Stimulated activated CD8-positive, alpha-beta memory T cell treated with anti-CD3 and anti-CD28 coated beads, Interleukin-15, amount 100 ng/mL, for 4 hours (primary cell): ENCODE results near the gene CANX.
"Not testable (repeated sequence)": the region's sequence is repeated elsewhere in the genome, so short reads cannot be mapped to it uniquely, and the experiment has no call there.

Experiments
- DNase-seq, 2 donors: peaks; one replicate each; pipeline ENCODE4 v3.0.0-alpha.2; 2020; ENCODE audit warnings: low read depth in 2 of 2

CANX gene

DNA sequence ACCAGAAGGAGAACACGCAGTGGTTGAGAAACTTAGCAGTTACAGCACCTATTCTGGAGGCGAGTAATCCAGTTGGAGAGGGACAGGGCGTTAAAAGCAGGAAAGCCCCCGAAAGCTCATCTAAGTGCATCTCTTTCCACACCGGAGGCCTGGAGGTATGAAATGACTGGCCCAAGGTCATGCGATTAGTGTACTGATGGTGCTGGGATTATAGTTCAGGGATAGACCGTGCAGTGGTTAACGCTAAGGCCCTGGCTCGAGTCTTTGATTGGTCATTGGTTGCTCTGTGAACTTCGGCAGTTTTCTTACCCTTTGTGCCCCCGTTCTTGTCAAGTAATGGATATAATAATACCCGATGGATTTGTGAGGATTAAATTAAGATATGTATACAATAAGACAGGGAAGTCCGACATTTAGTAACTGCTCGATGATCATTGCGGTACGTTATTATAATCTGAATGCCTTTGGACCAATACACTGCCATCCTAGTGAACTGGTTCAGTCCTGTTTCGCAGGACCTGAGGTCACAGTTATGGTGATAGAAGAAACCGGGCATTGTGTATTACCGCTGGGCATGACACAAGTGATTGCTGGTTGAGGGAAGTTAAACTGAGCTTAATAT, 960 bp downstream of the CANX start:
- DNase-seq: no peak

DNA sequence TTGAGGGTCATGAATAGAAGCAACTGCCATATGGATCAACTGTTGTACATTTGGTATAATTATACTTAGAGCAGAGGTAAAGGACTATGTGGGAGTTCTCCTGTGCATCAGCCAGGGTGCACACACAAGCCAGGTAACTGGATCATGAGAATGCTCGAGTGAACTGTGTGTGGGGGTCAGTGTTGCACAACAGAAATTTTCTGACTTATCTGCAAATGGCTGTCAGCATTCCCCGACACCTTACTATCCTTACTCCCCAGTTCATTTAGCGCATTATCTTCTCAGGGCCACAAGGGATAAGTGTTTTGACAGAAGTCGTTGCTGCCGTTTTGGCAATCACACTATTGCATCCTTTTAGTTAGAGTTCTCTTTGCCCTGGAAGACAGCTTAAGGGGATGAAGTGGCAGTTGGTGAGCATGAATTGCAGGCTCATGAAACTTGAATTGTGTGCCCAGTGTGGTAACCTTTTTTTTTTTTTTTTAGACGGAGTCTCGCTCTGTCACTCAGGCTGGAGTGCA, 1.7 kb downstream of the CANX start:
- DNase-seq: no peak

DNA sequence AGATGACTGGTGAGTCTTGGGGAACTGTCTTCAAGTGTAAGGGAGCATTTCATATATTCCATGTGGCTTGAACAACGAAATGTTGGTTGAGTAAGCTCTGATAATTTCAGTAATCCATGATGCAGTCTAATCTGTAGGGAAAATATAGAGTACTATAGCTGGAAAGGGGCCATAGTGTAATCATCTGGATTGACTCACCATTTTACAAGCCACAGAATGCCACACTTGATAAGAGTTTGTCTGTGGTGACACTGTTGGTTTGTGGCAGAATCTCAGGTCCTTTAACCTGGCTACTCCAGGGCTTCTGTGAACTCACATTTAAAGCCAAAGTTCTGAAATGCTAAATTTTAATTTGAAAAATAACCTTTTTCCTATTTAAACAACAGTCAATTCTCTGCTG, 17.5 kb downstream of the CANX start:
- DNase-seq: no peak

DNA sequence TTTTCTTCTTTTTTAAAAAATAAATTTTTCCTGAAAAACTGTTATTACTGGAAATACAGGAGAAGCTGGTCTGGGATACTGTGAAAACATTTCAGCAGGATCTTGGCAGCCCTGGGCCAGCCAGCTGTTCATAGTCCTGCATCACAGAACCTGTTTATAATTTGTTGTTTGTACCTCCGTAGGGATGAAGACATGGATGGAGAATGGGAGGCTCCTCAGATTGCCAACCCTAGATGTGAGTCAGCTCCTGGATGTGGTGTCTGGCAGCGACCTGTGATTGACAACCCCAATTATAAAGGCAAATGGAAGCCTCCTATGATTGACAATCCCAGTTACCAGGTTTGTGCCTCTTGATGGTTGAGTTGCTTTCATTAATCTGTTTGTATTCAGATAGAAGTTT, 21.5 kb downstream of the CANX start:
- no peak for DNase-seq

DNA sequence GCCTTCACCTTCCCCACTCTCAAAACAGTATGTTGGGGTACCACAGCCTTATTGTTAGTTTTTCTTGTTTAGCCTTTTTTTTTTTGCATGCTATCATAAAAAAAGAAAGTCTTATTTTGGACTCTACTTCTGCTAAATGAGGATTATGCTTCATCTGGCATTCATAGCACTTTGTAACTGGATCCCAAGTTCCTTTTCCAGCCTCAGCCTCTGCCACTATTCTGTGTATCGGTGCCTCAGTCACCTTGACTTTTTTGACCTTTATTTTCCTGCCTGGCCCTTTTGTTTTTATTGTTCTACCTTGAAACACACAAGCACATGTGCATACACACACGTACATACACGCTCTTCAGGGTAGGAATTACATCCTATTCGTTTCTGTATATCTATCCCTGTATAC, 25.4 kb downstream of the CANX start:
- no peak for DNase-seq

DNA sequence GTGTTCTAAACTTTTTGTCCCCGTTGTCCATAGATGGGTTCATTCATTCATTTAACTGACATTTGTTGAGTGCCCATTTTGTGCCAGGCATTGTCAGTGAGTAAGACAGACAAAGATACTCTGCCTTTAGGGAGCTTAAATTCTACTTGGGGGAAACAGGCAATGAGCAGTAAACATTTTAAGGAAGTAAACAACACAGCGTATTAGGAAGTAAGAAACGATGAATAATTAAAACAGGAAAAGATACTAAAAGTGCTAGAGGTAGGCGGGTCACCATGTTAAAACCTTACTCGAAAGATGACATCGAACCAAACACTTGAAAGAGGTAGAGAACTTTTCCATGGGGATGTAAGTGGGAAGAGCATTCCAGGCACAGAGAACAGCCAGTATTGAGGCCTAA, 28.3 kb downstream of the CANX start:
- DNase-seq: no peak

DNA sequence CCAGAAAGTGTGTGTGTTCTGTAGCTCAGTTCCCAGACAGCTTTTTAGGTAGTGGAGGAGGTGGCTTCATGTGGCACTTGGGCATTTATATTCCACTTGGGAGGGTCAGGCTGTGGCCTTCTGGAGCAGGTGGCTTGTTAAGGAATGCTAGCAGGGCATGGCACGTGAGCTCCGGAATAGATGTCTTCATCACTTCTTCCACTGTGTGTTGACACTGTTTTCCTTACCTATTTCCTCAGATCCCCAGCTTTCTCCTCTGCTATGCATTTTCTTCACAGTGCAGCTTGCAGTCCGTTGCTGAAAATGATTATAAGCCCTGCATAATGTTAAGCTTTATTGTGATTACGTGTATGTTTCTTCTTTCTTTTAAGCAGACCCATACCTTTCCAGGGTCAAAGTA, 30.5 kb downstream of the CANX start:
- no peak for DNase-seq

DNA sequence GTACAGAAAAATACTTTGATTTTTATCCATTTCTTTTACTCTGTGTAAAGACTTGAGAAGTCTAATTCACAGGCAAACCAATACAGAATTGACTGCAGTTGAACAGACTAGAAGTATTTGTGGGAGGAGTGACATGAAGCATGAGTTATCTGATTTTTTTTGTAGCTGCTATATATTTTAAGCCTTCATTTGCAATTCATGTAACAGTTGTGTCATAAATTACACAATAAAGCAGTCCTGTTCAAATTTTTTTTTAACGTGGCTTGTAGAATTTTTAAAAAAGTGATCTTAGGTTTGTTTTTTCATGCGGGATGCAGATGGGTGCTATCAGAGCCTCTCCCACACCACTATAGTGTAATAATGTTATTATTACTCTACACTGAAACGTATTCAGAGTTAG, 31.0 kb downstream of the CANX start:
- no peak for DNase-seq

DNA sequence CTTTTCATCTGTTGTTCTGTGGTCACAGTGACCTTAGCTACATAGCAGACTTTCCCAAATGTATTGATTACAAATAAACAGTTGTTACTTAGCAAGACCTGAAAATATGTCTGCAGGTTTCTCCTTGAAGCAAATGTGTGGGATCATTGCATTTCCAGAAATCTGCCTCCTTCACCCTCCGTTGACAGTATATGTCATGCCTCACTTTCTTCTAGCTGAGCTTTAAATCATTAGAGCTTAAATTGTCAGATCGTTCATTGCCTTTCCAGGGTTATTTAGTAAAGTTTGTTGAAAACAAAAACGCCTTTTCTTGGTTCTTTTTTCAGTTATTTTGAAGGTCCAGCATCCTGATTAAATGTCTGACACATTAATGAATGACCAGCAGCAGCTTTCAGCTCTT, 31.6 kb downstream of the CANX start:
- no peak for DNase-seq

DNA sequence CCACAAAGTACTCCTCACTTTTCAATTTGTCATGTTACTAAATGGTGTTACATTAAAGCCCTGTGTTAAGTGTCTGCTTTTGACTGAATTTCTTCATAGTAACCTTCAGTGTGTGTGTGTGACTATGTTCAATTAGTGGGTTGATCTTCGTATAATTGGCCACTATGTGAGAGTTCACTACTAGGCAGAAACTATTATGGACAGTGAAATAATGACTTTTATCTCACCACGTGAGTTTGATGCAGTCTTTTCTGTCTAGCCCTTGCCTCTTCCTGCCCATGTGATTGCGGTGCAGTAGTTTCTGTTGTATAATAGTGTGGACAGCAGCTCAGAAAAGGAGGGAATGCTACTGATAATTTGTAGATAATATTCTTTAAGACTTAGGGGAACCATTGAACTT, 32.1 kb downstream of the CANX start:
- no peak for DNase-seq

DNA sequence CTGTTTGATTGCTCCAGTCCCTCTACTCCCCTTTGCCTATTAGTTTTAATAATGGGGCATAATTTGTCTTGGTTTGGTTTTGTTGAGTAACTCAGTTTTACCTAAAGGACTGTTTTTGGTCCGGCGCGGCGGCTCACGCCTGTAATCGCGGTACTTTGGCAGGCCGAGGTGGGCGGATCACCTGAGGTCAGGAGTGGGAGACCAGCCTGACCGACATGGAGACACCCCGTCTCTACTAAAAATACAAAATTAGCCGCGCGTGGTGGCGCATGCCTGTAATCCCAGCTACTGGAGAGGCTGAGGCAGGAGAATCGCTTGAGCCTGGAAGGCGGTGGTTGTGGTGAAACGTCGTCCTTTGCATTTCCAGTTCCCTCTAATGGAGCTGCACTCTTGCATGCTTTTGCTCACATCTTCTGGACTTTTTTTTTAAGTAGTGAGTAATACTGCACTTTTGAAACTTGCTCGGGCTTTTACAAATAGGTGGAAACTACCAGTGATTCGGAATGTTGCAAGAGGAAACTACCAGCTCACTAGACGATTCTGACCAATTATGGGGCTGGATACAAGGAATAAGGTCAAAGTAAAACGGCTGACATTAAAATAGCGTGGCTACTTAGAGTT, 33.1 kb downstream of the CANX start:
- DNase-seq: no peak

DNA sequence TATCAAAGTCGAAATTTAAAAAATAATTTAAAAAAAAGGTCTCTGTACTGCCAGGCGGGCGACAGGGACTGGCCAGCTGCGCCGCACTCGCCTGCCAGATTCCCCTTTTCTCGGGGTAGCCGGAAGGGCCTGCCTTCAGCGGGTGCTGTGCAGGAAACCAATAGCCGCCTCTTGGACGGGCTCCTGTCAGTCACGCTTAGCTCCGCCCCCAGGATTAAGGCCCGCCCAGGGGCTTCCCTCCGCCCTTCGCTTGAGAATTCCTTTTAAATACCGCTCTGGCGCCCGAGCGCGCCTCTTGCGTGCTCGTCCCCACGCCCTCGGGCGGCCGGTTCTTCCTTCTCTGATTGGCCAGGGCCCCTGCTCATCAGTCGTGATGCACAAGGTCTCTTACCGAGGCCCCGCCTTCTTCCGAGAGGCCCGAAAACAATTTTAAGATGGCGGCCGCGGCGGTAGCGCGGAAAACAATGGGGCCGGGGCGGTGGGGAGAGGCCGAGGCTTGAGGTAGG, 33.7 kb downstream of the CANX start, which contains the start of gene MAML1:
MAML1 (plus strand) TSS at position 411 of the 506 bp plus-strand sequence. CDS start 291 bp downstream, outside the sequence.
- DNase-seq: peak; percentile 98 to 99

DNA sequence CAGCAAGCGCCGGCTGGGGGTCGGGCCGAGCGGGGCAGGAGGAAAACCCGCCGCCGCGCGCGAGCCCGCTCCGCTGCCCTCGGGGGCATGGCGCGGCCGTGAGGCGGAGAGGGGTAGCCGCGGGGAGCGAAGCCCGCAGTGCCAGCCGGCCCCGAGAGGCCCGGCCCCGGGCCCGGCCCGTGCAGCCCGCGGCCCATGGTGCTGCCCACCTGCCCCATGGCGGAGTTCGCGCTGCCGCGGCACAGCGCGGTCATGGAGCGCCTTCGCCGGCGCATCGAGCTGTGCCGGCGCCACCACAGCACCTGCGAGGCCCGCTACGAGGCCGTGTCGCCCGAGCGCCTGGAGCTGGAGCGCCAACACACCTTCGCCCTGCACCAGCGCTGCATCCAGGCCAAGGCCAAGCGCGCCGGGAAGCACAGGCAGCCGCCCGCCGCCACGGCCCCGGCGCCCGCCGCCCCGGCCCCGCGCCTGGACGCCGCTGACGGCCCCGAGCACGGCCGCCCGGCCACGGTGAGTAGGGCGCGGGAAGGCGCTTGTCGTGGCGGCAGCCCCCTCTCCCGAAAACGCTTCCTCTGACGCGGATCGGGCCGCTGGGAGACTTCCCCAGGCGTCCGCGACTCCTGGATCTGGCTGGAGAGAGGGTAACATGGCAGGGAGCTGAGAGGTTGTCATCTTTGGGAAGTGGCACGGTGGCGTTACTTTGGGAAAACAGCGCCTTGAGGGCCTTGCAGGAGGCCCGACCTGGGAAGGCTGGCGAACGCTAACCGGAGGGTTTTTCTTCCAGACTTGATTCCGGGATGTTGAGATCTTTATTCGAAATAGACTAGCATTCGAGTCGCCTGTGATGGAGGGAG, 34.4 kb downstream of the CANX start:
- DNase-seq: no peak

DNA sequence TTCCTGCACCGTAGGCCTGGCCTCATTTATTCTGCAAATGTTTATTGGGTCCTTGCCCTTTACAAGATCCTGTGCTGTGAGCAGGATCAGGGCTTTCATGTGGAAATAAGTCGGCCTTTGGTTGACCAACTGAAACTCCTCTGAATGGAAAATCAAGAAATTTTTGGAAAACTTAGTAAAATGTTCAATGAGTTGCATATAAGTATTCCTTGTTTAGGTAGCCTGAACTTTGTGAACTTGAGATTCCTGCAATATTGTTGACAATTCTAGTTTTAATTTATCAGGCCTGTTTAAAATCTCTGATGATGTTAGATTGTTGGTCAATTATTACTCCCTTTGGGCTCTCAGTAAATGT, 35.0 kb downstream of the CANX start:
- no peak for DNase-seq

DNA sequence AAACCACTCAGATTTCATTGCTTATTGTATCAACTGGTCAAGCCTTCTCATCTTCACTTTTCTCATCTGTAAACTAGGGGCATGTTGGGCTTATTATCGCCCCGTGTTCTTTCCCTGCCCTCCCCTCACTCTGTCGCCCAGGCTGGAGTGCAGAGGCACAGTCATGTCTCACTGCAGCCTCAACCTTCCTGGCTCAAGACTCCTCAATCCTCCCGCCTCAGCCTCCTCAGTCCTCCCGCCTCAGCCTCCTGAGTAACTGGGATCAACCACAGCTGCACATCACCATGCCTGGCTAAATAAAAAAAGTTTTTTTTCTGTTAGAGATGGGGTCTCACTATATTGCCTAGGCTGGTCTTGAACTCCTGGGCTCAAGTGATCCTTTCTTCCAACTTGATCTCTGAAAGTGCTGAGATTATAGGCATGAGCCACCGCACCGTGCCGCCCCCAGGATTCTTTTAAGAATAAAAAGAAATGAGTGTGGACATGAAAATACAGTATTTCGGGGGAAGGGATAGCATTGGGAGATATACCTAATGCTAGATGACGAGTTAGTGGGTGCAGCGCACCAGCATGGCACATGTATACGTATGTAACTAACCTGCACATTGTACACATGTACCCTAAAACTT, 35.9 kb downstream of the CANX start:
- no peak for DNase-seq

DNA sequence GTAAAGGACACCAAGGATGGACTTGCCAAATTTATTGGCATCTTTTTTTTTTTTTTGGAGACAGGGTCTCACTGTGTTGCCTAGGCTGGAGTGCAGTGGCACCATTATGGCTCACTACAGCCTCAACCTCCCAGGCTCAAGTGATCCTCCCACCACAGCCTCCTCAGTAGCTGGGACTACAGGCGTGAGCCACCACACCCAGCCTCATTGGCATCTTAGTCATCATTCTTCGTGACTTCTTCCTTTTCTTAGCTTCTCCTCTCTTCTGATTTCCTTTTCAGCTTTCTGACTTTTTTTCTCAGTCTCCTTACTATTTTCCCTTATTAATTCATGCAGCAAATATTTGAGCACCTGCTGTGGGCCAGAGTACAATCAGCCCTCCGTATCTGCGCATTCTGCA, 40.0 kb downstream of the CANX start:
- DNase-seq: no peak

DNA sequence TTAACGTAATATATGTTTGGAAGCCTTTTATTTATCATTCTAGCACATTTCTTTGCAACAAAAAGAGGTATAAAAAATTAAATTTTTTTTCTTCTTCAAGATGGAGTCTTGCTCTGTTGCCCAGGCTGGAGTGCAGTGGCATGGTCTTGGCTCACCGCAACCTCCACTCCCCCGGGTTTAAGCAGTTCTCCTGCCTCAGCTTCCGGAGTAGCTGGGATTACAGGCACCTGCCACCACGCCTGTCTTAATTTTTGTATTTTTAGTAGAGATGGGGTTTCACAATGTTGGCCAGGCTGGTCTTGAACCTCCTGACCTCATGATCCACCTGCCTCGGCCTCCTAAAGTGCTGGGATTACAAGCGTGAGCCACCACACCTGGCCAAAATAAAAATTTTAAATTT, 45.3 kb downstream of the CANX start:
- not testable (repeated sequence) for DNase-seq

DNA sequence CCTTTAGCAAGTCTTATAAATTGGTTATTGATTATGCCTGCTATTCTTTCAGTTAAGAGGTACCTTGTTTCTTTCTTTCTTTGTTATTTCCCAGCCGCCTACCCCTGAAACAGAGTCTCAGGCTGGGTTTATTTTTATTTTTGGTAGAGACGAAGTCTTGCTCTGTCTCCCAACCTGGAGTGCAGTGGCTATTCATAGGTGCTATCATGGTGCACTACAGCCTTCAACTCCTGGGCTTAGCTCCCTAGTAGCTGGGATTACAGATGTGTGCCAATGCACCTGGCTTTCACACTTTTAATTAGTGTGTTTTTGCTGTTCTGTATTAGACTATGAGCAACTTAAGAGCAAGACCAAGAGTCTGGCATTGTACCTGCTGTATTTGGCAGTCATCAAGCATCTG, 48.1 kb downstream of the CANX start:
- no peak for DNase-seq

DNA sequence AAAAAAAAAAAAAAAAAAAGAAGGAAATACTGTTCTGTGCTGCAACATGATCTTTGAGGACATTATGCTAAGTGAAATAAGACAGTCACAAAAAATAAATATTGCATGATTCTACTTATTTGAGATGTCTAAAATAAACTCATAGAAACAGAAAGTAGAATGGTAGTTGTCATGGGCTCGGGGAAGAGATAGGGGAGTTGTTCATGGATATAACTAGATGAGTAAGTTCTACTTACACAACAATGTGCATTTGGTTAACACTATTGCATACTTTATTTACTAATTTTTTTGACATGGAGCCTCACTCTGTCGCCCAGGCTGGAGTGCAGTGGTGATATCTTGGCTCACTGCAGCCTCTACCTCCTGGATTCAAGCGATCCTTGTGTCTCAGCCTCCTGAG, 49.0 kb downstream of the CANX start:
- DNase-seq: no peak

DNA sequence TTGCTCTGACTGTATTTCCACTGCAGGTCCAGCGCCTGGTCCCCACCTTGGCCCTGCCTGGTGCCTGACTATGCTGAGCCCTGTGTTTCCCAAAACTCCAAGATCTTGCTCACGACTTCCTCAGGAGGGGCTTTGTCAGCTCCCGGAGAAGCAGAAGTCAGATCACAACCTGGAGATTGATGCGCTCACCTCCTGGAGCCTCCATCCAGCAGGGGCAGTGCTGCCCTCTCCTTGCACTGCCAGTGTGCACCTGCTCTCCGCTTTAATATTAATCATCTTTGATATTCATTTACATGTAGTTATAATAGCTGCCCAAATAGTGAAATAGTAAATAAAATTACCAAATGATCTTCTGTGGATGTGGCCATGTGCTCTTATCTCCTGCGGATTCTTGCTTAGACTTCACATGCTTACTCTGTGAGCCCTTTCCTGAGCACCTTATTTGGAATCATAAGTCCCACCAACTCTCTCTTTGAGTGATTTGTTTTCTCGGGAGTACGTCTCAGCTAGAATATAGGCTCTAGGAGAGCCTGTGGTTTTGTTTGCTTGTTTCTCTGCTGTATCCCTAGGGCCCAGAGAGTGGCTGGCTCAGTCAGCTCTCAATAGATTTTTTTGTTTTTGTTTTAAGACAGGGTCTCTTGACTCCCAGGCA, 51.2 kb downstream of the CANX start:
- no peak for DNase-seq

DNA sequence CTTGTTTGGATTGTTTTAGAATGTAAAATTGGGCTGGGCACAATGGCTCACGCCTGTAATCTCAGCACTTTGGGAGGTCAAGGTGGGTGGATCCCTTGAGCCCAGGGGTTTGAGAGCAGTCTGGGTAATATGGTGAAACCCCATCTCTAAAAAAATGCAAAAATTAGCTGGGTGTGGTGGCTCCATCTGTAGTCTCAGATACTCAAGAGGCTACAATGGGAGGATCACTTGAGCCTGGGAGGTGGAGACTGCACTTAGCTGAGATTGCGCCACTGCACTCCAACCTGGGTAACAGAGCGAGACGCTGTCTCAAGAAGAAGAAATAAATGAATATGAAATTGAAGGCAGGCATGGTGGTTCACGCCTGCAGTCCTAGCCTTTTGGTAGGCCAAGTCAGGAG, 55.2 kb downstream of the CANX start:
- no peak for DNase-seq

DNA sequence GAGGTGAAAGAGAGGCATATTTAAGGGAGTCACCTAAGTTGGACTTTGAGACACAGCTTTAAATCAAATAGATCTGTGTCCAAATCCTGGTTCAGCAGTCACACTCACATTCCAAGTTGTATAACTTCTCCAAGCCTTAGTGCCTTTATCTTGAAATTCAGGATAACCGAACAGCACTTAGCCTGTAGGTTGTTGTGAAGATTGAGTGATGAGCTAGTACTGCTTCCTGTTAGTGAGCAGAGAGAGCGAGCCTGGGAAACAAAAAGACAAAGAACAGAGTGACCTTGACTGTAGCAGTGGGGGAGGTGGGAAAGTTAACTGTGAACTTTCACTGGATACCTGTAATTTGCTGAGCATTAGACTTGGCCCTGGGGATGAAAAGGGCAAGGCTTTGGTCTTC, 56.3 kb downstream of the CANX start:
- no peak for DNase-seq
